WTC11 (cell line): ENCODE results near the gene ZNF568. TPM values are rescaled to one million over a fixed set of nuclear protein-coding genes. Genes with fewer than 3 reads are reported as not detected.

ENCODE experiments used
- CREB1 ChIP-seq: sonication (generic); formaldehyde crosslinking; IDR thresholded peaks from 2 replicates; pipeline ENCODE4 v1.8.0; 2023; ENCODE audit warnings: mild to moderate bottlenecking, missing genetic modification reagents
- FOXP1 ChIP-seq: sonication (generic); formaldehyde crosslinking; IDR thresholded peaks from 2 replicates; pipeline ENCODE4 v1.8.0; 2022; ENCODE audit warnings: missing genetic modification reagents, mild to moderate bottlenecking, moderate library complexity, borderline replicate concordance
- HMGA2 ChIP-seq: fragments of 250-450 bp; sonication (Bioruptor Pico); IDR thresholded peaks from 2 replicates; pipeline ENCODE4 v1.4.0; 2021; ENCODE audit warnings: mild to moderate bottlenecking, moderate library complexity
- MLX ChIP-seq: sonication (generic); formaldehyde crosslinking; IDR thresholded peaks from 2 replicates; pipeline ENCODE4 v1.8.1; 2023; ENCODE audit warnings: mild to moderate bottlenecking, missing genetic modification reagents, moderate library complexity
- MXD4 ChIP-seq: fragments of 250-450 bp; sonication (Bioruptor Pico); IDR thresholded peaks from 2 replicates; pipeline ENCODE4 v1.8.0; 2021; ENCODE audit warnings: mild to moderate bottlenecking, moderate library complexity, borderline replicate concordance
- NR2C2 ChIP-seq: sonication (generic); formaldehyde crosslinking; IDR thresholded peaks from 2 replicates; pipeline ENCODE4 v1.8.0; 2022; ENCODE audit warnings: mild to moderate bottlenecking, missing genetic modification reagents
- PRDM15 ChIP-seq: sonication (generic); formaldehyde crosslinking; IDR thresholded peaks from 2 replicates; pipeline ENCODE4 v1.8.0; 2022; ENCODE audit warnings: missing genetic modification reagents
- PREB ChIP-seq: sonication (generic); formaldehyde crosslinking; IDR thresholded peaks from 2 replicates; pipeline ENCODE4 v1.8.1; 2022; ENCODE audit warnings: mild to moderate bottlenecking, missing genetic modification reagents, moderate library complexity, borderline replicate concordance
- PRRX2 ChIP-seq: fragments of 250-450 bp; sonication (Bioruptor Pico); IDR thresholded peaks from 2 replicates; pipeline ENCODE4 v1.8.0; 2021; ENCODE audit warnings: mild to moderate bottlenecking
- RELA ChIP-seq: sonication (generic); formaldehyde crosslinking; IDR thresholded peaks from 2 replicates; pipeline ENCODE4 v1.8.1; 2022; ENCODE audit warnings: missing genetic modification reagents, mild to moderate bottlenecking, borderline replicate concordance
- SP1 ChIP-seq: sonication (generic); formaldehyde crosslinking; conservative IDR thresholded peaks from 2 replicates; pipeline ENCODE4 v1.8.1; 2022; ENCODE audit warnings: missing genetic modification reagents
- TP53 ChIP-seq: sonication (generic); formaldehyde crosslinking; IDR thresholded peaks from 2 replicates; pipeline ENCODE4 v1.8.1; 2023; ENCODE audit warnings: mild to moderate bottlenecking, missing genetic modification reagents
- ZBTB21 ChIP-seq: sonication (generic); formaldehyde crosslinking; IDR thresholded peaks from 2 replicates; pipeline ENCODE4 v1.8.1; 2023; ENCODE audit warnings: mild to moderate bottlenecking, missing genetic modification reagents, borderline replicate concordance
- ZBTB43 ChIP-seq: sonication (generic); formaldehyde crosslinking; IDR thresholded peaks from 2 replicates; pipeline ENCODE4 v1.8.1; 2023; ENCODE audit warnings: mild to moderate bottlenecking, missing genetic modification reagents
- ZNF219 ChIP-seq: sonication (generic); formaldehyde crosslinking; IDR thresholded peaks from 2 replicates; pipeline ENCODE4 v1.8.0; 2023; ENCODE audit warnings: missing genetic modification reagents, mild to moderate bottlenecking, borderline replicate concordance
- ZNF232 ChIP-seq: sonication (generic); formaldehyde crosslinking; IDR thresholded peaks from 2 replicates; pipeline ENCODE4 v1.8.0; 2022; ENCODE audit warnings: mild to moderate bottlenecking, missing genetic modification reagents
- ZNF317 ChIP-seq: sonication (generic); formaldehyde crosslinking; IDR thresholded peaks from 2 replicates; pipeline ENCODE4 v1.8.1; 2023; ENCODE audit warnings: low read depth, mild to moderate bottlenecking, moderate library complexity, missing genetic modification reagents, borderline replicate concordance
- ZNF416 ChIP-seq: fragments of 250-450 bp; sonication (Bioruptor Pico); IDR thresholded peaks from 2 replicates; pipeline ENCODE4 v1.9.0; 2021; ENCODE audit warnings: mild to moderate bottlenecking, inconsistent platforms
- ZNF512 ChIP-seq: sonication (generic); formaldehyde crosslinking; IDR thresholded peaks from 2 replicates; pipeline ENCODE4 v1.8.1; 2022; ENCODE audit warnings: missing genetic modification reagents, borderline replicate concordance
- total RNA-seq: library from RNA; stranded (reverse); gene quantifications from 3 replicates; pipeline ENCODE4 v1.2.3, GENCODE V29; 2021
- TF ChIP-seq, protein P1 (sequence below): sonication (generic); formaldehyde crosslinking; conservative IDR thresholded peaks from 2 replicates; pipeline ENCODE4 v1.8.1; 2023; ENCODE audit warnings: mild to moderate bottlenecking, low read depth, missing genetic modification reagents, moderate library complexity
- TF ChIP-seq, protein P2 (sequence below): fragments of 200-600 bp; IDR thresholded peaks from 2 replicates; pipeline ENCODE4 v1.8.0; 2022; ENCODE audit warnings: antibody characterized with exemption
- TF ChIP-seq, protein P3 (sequence below): fragments of 250-450 bp; sonication (Bioruptor Pico); IDR thresholded peaks from 2 replicates; pipeline ENCODE4 v1.9.0; 2021; ENCODE audit warnings: mild to moderate bottlenecking

The ZNF568 gene
- total RNA-seq, 1 experiment from 2014 or later: 10.5 TPM

DNA sequence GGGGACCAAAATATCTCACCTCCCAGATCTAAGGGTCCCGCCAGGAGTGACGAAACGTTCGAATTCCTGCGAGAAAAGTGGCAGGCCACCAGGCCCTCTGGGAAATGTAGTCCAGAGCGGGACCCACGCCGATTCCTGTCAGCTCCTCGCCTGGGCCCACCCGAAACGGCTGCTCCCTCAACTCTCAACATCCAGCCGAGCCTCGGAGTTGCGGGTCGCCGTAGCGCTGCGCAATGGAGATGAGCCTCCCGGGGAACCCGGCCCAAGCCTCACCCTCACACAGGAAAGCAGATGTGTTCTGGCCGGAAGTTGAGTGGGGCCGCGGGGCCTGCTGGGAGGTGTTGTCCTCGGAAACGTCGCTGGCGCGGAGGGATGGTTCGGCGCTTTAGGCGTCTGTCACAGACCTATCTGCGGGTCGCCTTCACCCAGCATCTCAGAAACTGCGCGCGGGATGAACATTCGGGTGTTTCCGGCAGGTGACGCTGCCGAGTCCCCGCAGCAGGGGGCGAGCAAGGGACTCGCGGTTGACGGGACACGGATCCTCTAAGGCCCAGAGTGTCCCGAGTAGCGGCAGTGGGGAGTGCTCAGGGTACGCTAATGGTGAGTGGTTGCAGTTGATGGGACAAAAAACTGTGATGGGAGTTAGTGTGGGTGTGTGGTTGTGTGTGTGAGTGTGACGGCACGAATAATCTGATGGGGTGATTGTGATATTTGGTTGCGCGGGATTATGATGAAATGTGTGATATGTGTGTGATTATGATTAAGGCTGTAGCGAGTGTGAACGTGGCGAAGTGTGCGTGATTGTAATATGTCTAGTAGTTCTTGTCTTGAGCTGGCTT is at the start of gene ZNF568, which contains the start of gene ZNF829 (continued):
- TF ChIP-seq RELA (CRISPR knock-in tag) (no peak), FOXP1 (CRISPR knock-in tag) (no peak), CREB1 (no peak), NR2C2 (CRISPR knock-in tag) (no peak), MLX (CRISPR knock-in tag) (no peak), ZNF219 (CRISPR knock-in tag) (no peak), ZNF232 (CRISPR knock-in tag) (no peak), HMGA2 (CRISPR knock-in tag) (no peak), PREB (CRISPR knock-in tag) (no peak), TP53 (CRISPR knock-in tag) (peak; percentile 48; the same call in 1 of the 2 replicates), SP1 (CRISPR knock-in tag) (no peak; the same call in 1 of the 2 replicates), PRRX2 (CRISPR knock-in tag) (no peak), ZNF416 (CRISPR knock-in tag) (no peak), ZNF512 (CRISPR knock-in tag) (no peak), PRDM15 (CRISPR knock-in tag) (no peak), ZBTB43 (no peak), ZBTB21 (no peak; the same call in 1 of the 2 replicates), MXD4 (CRISPR knock-in tag) (no peak), ZNF317 (CRISPR knock-in tag) (0 out of 2 replicates have a peak, but pooled peaks have one; percentile 16)
- TF ChIP-seq, protein P1, sequence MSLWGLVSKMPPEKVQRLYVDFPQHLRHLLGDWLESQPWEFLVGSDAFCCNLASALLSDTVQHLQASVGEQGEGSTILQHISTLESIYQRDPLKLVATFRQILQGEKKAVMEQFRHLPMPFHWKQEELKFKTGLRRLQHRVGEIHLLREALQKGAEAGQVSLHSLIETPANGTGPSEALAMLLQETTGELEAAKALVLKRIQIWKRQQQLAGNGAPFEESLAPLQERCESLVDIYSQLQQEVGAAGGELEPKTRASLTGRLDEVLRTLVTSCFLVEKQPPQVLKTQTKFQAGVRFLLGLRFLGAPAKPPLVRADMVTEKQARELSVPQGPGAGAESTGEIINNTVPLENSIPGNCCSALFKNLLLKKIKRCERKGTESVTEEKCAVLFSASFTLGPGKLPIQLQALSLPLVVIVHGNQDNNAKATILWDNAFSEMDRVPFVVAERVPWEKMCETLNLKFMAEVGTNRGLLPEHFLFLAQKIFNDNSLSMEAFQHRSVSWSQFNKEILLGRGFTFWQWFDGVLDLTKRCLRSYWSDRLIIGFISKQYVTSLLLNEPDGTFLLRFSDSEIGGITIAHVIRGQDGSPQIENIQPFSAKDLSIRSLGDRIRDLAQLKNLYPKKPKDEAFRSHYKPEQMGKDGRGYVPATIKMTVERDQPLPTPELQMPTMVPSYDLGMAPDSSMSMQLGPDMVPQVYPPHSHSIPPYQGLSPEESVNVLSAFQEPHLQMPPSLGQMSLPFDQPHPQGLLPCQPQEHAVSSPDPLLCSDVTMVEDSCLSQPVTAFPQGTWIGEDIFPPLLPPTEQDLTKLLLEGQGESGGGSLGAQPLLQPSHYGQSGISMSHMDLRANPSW (CRISPR knock-in tag): no peak
- TF ChIP-seq, protein P2, sequence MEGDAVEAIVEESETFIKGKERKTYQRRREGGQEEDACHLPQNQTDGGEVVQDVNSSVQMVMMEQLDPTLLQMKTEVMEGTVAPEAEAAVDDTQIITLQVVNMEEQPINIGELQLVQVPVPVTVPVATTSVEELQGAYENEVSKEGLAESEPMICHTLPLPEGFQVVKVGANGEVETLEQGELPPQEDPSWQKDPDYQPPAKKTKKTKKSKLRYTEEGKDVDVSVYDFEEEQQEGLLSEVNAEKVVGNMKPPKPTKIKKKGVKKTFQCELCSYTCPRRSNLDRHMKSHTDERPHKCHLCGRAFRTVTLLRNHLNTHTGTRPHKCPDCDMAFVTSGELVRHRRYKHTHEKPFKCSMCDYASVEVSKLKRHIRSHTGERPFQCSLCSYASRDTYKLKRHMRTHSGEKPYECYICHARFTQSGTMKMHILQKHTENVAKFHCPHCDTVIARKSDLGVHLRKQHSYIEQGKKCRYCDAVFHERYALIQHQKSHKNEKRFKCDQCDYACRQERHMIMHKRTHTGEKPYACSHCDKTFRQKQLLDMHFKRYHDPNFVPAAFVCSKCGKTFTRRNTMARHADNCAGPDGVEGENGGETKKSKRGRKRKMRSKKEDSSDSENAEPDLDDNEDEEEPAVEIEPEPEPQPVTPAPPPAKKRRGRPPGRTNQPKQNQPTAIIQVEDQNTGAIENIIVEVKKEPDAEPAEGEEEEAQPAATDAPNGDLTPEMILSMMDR: peak; percentile 45; the same call in 1 of the 2 replicates
- TF ChIP-seq, protein P3, sequence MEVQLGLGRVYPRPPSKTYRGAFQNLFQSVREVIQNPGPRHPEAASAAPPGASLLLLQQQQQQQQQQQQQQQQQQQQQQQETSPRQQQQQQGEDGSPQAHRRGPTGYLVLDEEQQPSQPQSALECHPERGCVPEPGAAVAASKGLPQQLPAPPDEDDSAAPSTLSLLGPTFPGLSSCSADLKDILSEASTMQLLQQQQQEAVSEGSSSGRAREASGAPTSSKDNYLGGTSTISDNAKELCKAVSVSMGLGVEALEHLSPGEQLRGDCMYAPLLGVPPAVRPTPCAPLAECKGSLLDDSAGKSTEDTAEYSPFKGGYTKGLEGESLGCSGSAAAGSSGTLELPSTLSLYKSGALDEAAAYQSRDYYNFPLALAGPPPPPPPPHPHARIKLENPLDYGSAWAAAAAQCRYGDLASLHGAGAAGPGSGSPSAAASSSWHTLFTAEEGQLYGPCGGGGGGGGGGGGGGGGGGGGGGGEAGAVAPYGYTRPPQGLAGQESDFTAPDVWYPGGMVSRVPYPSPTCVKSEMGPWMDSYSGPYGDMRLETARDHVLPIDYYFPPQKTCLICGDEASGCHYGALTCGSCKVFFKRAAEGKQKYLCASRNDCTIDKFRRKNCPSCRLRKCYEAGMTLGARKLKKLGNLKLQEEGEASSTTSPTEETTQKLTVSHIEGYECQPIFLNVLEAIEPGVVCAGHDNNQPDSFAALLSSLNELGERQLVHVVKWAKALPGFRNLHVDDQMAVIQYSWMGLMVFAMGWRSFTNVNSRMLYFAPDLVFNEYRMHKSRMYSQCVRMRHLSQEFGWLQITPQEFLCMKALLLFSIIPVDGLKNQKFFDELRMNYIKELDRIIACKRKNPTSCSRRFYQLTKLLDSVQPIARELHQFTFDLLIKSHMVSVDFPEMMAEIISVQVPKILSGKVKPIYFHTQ (CRISPR knock-in tag): no peak
